GM12892 (cell line): ENCODE data around the gene PPIF.

ENCODE experiments used
- POLR2A ChIP-seq: IDR thresholded peaks from 2 replicates; pipeline ENCODE4 v1.6.1; 2011; ENCODE audit warnings: low read depth, low read length, control low read depth
- POLR2AphosphoS5 ChIP-seq: IDR thresholded peaks from 2 replicates; pipeline ENCODE4 v1.6.1; 2011; ENCODE audit warnings: low read depth, low read length, control low read depth
- TAF1 ChIP-seq: IDR thresholded peaks from 2 replicates; pipeline ENCODE4 v1.6.1; 2011; ENCODE audit warnings: low read depth, mild to moderate bottlenecking, control low read depth, low read length, borderline replicate concordance

DNA sequence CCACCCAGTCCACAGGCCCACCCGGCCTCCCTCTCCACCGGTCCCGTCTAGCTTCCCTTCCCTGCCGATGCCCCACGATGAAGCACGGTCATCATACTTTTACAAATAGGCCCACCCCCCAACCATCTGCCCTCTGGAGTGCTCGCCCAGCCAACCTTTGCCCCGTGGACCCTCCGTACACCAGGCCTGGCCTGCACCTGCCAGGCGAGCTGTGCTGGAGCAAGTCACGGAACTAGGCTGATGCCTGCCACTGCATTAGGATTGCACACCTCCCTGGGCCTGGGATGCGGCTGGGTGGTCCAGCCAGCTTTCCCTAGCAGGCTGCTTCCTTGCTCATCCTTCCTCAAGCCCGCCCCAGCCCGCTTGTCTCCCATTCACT is 44.7 kb downstream of the PPIF start:
- no peak for TF ChIP-seq POLR2AphosphoS5
- no peak for TF ChIP-seq POLR2A
- TF ChIP-seq TAF1 = no peak
